Measurements from ENCODE around the gene TENM4. TPM values are rescaled to one million over a fixed set of nuclear protein-coding genes. Genes with fewer than 3 reads are reported as not detected.

Gene TENM4
- total and polyA plus RNA-seq, 4 donors: 24.8 to 70.5 (median 38.1) TPM

GRCh38 chr11:79456501-79456900, 15.7 kb upstream of the TENM4 start:
- Histone ChIP-seq H3K4me3 (ENCODE audit: low read depth, low read length) (no peak overlapping the region), H3K9me3 (ENCODE audit: control insufficient read depth, insufficient read depth, low read length) (no peaks in the 10 kb centered on the region), H3K27me3 (ENCODE audit: control insufficient read depth, insufficient read depth, low read length) (no peaks in the 10 kb centered on the region), H3K4me1 (ENCODE audit: control insufficient read depth, insufficient read depth, low read length) (peaks cover 2% of the 10 kb centered on the region), H3K27ac (ENCODE audit: low read depth, low read length) (no peak overlapping the region), H3K36me3 (ENCODE audit: control insufficient read depth, insufficient read depth, low read length) (no peaks in the 10 kb centered on the region)
- DNase-seq (ENCODE audit: low read depth in 4 of 6, low spot score in 6 of 6): peak in 2 of 6 donors; percentile 25 to 38
- WGBS (ENCODE audit: insufficient coverage): 42% methylated on average over 4 of the region's 4 CpGs

- Histone ChIP-seq H3K9me3 (ENCODE audit: control insufficient read depth, insufficient read depth, low read length) (no peaks in the 10 kb centered on the region), H3K27ac (ENCODE audit: low read depth, low read length) (no peak overlapping the region), H3K27me3 (ENCODE audit: control insufficient read depth, insufficient read depth, low read length) (no peaks in the 10 kb centered on the region), H3K4me3 (ENCODE audit: low read depth, low read length) (no peak overlapping the region), H3K4me1 (ENCODE audit: control insufficient read depth, insufficient read depth, low read length) (peaks cover 2% of the 10 kb centered on the region), H3K36me3 (ENCODE audit: control insufficient read depth, insufficient read depth, low read length) (no peaks in the 10 kb centered on the region)
- DNase-seq (ENCODE audit: low read depth in 4 of 6, low spot score in 6 of 6): no peak
Observed at GRCh38 chr11:79453617-79454016, 12.8 kb upstream of the TENM4 start.

- H3K4me1 ChIP-seq (ENCODE audit: control insufficient read depth, insufficient read depth, low read length): no peaks in the 10 kb centered on the region
- H3K27me3 ChIP-seq (ENCODE audit: control insufficient read depth, insufficient read depth, low read length): no peaks in the 10 kb centered on the region
- H3K4me3 ChIP-seq (ENCODE audit: low read depth, low read length): no peak overlapping the region
- H3K9me3 ChIP-seq (ENCODE audit: control insufficient read depth, insufficient read depth, low read length): no peaks in the 10 kb centered on the region
- no peaks in the 10 kb centered on the region for H3K36me3 ChIP-seq (ENCODE audit: control insufficient read depth, insufficient read depth, low read length)
- H3K27ac ChIP-seq (ENCODE audit: low read depth, low read length): no peak overlapping the region
- 93% methylated on average over 4 of the region's 5 CpGs for WGBS (ENCODE audit: insufficient coverage)
- DNase-seq (ENCODE audit: low read depth in 4 of 6, low spot score in 6 of 6): no peak
Observed at GRCh38 chr11:79449040-79449439, 8.2 kb upstream of the TENM4 start.

GRCh38 chr11:79447038-79447786, 6.4 kb upstream of the TENM4 start:
- WGBS (ENCODE audit: insufficient coverage): 89% methylated on average over 1 of the region's 5 CpGs
- Histone ChIP-seq H3K4me3 (ENCODE audit: low read depth, low read length) (no peak overlapping the region), H3K27ac (ENCODE audit: low read depth, low read length) (no peak overlapping the region), H3K4me1 (ENCODE audit: control insufficient read depth, insufficient read depth, low read length) (no peaks in the 10 kb centered on the region), H3K36me3 (ENCODE audit: control insufficient read depth, insufficient read depth, low read length) (no peaks in the 10 kb centered on the region), H3K27me3 (ENCODE audit: control insufficient read depth, insufficient read depth, low read length) (no peaks in the 10 kb centered on the region), H3K9me3 (ENCODE audit: control insufficient read depth, insufficient read depth, low read length) (no peaks in the 10 kb centered on the region)
- DNase-seq (ENCODE audit: low read depth in 4 of 6, low spot score in 6 of 6): no peak

- Histone ChIP-seq H3K4me3 (ENCODE audit: low read depth, low read length) (no peak overlapping the region), H3K36me3 (ENCODE audit: control insufficient read depth, insufficient read depth, low read length) (no peaks in the 10 kb centered on the region), H3K27ac (ENCODE audit: low read depth, low read length) (no peak overlapping the region), H3K9me3 (ENCODE audit: control insufficient read depth, insufficient read depth, low read length) (no peaks in the 10 kb centered on the region), H3K4me1 (ENCODE audit: control insufficient read depth, insufficient read depth, low read length) (peaks cover 7% of the 10 kb centered on the region), H3K27me3 (ENCODE audit: control insufficient read depth, insufficient read depth, low read length) (peaks cover 4% of the 10 kb centered on the region)
- no peak for DNase-seq (ENCODE audit: low read depth in 4 of 6, low spot score in 6 of 6)
- WGBS (ENCODE audit: insufficient coverage): 60% methylated on average over 1 of the region's 1 CpG
Observed at GRCh38 chr11:79444923-79445322, 4.1 kb upstream of the TENM4 start.

GRCh38 chr11:79441461-79441875, 638 bp upstream of the TENM4 start:
- peaks cover 39% of the 10 kb centered on the region for H3K4me1 ChIP-seq (ENCODE audit: control insufficient read depth, insufficient read depth, low read length)
- WGBS (ENCODE audit: insufficient coverage): 14% methylated on average over 7 of the region's 10 CpGs
- H3K36me3 ChIP-seq (ENCODE audit: control insufficient read depth, insufficient read depth, low read length): no peaks in the 10 kb centered on the region
- DNase-seq (ENCODE audit: low read depth in 4 of 6, low spot score in 6 of 6): peak in 4 of 6 donors; percentile 11 to 75 (median 48)
- peak overlapping the region; percentile 74 for H3K4me3 ChIP-seq (ENCODE audit: low read depth, low read length)
- H3K27ac ChIP-seq (ENCODE audit: low read depth, low read length): peak overlapping the region; percentile 90
- peaks cover 29% of the 10 kb centered on the region for H3K27me3 ChIP-seq (ENCODE audit: control insufficient read depth, insufficient read depth, low read length)
- no peaks in the 10 kb centered on the region for H3K9me3 ChIP-seq (ENCODE audit: control insufficient read depth, insufficient read depth, low read length)

GRCh38 chr11:79439886-79440570, 802 bp downstream of the TENM4 start:
- Histone ChIP-seq H3K9me3 (ENCODE audit: control insufficient read depth, insufficient read depth, low read length) (no peaks in the 10 kb centered on the region), H3K4me1 (ENCODE audit: control insufficient read depth, insufficient read depth, low read length) (peaks cover 39% of the 10 kb centered on the region), H3K27me3 (ENCODE audit: control insufficient read depth, insufficient read depth, low read length) (peaks cover 29% of the 10 kb centered on the region), H3K4me3 (ENCODE audit: low read depth, low read length) (peak overlapping the region; percentile 74), H3K36me3 (ENCODE audit: control insufficient read depth, insufficient read depth, low read length) (no peaks in the 10 kb centered on the region), H3K27ac (ENCODE audit: low read depth, low read length) (peak overlapping the region; percentile 90)
- WGBS (ENCODE audit: insufficient coverage): under 1% methylated on average over 72 of the region's 72 CpGs
- peak; percentile 19 to 80 (median 46) for DNase-seq (ENCODE audit: low read depth in 4 of 6, low spot score in 6 of 6)

GRCh38 chr11:79439410-79439885, 1.4 kb downstream of the TENM4 start:
- DNase-seq (ENCODE audit: low read depth in 4 of 6, low spot score in 6 of 6): peak; percentile 20 to 79 (median 35)
- peak overlapping the region; percentile 74 for H3K4me3 ChIP-seq (ENCODE audit: low read depth, low read length)
- peaks cover 39% of the 10 kb centered on the region for H3K4me1 ChIP-seq (ENCODE audit: control insufficient read depth, insufficient read depth, low read length)
- no peaks in the 10 kb centered on the region for H3K9me3 ChIP-seq (ENCODE audit: control insufficient read depth, insufficient read depth, low read length)
- peaks cover 29% of the 10 kb centered on the region for H3K27me3 ChIP-seq (ENCODE audit: control insufficient read depth, insufficient read depth, low read length)
- H3K27ac ChIP-seq (ENCODE audit: low read depth, low read length): peak overlapping the region; percentile 90
- H3K36me3 ChIP-seq (ENCODE audit: control insufficient read depth, insufficient read depth, low read length): no peaks in the 10 kb centered on the region
- WGBS (ENCODE audit: insufficient coverage): 0% methylated on average over 7 of the region's 24 CpGs

GRCh38 chr11:79438631-79439409, 2.0 kb downstream of the TENM4 start:
- H3K4me1 ChIP-seq (ENCODE audit: control insufficient read depth, insufficient read depth, low read length): peaks cover 40% of the 10 kb centered on the region
- DNase-seq (ENCODE audit: low read depth in 4 of 6, low spot score in 6 of 6): peak; percentile 8 to 74 (median 30)
- no peaks in the 10 kb centered on the region for H3K36me3 ChIP-seq (ENCODE audit: control insufficient read depth, insufficient read depth, low read length)
- H3K27me3 ChIP-seq (ENCODE audit: control insufficient read depth, insufficient read depth, low read length): peaks cover 29% of the 10 kb centered on the region
- 2% methylated on average over 28 of the region's 41 CpGs for WGBS (ENCODE audit: insufficient coverage)
- H3K4me3 ChIP-seq (ENCODE audit: low read depth, low read length): peak overlapping the region; percentile 74
- no peaks in the 10 kb centered on the region for H3K9me3 ChIP-seq (ENCODE audit: control insufficient read depth, insufficient read depth, low read length)
- H3K27ac ChIP-seq (ENCODE audit: low read depth, low read length): peak overlapping the region; percentile 90
